Dendritic cell treated with granulocyte-macrophage colony-stimulating factor and Interleukin-4, amounts not matched to agents 40 ng/mL and 50 ng/mL, for 4 days (primary cell): ENCODE measurements around the gene DEAF1.

Source experiments
- H3K27ac Mint-ChIP-seq: one replicate; pipeline ENCODE4 v1.8.0; 2022; ENCODE audit warnings: mild to moderate bottlenecking, mixed read lengths
- H3K27me3 Mint-ChIP-seq: one replicate; pipeline ENCODE4 v1.8.0; 2022; ENCODE audit warnings: mild to moderate bottlenecking, mixed read lengths
- H3K36me3 Mint-ChIP-seq: one replicate; pipeline ENCODE4 v1.8.0; 2022; ENCODE audit warnings: low read depth, mixed read lengths
- H3K4me1 Mint-ChIP-seq: one replicate; pipeline ENCODE4 v1.8.0; 2022; ENCODE audit warnings: low read depth, mixed read lengths
- H3K4me3 Mint-ChIP-seq: one replicate; pipeline ENCODE4 v1.8.0; 2022; ENCODE audit warnings: mild to moderate bottlenecking, moderate library complexity, mixed read lengths
- H3K9me3 Mint-ChIP-seq: one replicate; pipeline ENCODE4 v1.8.0; 2022; ENCODE audit warnings: mixed read lengths
- intact Hi-C: fragments of 100-400 bp; cut with micrococcal nuclease; formaldehyde crosslinking; loops from one replicate; pipeline ENCODE4 v1.15.0; 2022

Gene DEAF1

DNA sequence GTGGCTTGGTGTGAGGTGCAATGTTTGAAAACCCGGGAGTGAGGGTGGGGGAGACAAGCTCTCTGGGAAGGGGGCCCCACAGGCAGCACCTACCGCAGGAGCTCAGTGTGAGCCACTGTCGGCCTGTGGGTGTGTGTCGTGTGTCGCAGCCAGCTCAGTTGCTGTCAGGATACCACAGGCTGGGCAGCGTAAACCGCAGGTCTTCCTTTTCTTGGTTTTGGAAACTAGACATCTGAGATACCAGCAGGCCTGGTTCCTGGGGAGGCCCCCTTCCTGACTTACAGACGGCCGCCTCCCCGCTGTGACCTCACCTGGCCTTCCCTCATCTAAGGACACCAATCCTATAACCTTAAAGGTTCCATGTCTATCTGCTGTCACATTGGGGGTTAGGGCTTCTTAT lies 98.6 kb downstream of the DEAF1 start:
- Mint-ChIP-seq H3K27me3 (no peaks in the 10 kb centered on the region), H3K4me1 (no peaks in the 10 kb centered on the region)

DNA sequence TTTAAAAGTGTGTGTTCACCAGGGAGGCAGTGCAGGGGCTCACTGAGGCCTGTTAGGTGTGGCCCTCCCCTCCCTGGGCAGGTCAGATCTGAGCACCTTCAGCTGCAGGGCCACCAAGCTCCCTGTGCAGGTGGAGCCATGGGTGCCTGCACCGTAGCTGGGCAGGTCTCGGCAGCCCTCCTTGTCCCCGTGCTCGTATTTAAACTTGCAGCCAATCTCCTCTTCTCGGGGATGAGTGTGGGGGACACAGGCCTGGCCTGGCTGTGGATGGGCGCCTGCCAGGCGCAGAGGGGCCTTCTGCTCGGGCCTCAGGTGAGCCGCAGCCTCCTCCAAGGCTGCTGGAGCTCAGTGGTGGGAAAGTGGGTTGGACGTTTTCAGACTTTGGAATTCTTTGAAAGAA lies 99.6 kb downstream of the DEAF1 start:
- Mint-ChIP-seq H3K27me3 (no peaks in the 10 kb centered on the region), H3K4me1 (no peaks in the 10 kb centered on the region), H3K27ac (no peak overlapping the region), H3K36me3 (peaks cover 100% of the 10 kb centered on the region), H3K4me3 (no peak overlapping the region), H3K9me3 (no peaks in the 10 kb centered on the region)
- intact Hi-C loops = no loop called here

More for the DNA sequence above, 98.6 kb downstream of the DEAF1 start:
- intact Hi-C loops = no loop called here
- no peak overlapping the region for H3K4me3 Mint-ChIP-seq
- no peak overlapping the region for H3K27ac Mint-ChIP-seq
- no peaks in the 10 kb centered on the region for H3K9me3 Mint-ChIP-seq
- H3K36me3 Mint-ChIP-seq = peaks cover 100% of the 10 kb centered on the region
